CD4-positive, alpha-beta T cell (primary cell): ENCODE measurements around the gene ZNF302. TPM values are rescaled to one million over a fixed set of nuclear protein-coding genes. Genes with fewer than 3 reads are reported as not detected.
"Not testable (repeated sequence)": the region's sequence is repeated elsewhere in the genome, so short reads cannot be mapped to it uniquely, and the experiment has no call there.

Source experiments
- ATAC-seq: fragments of 200-7000 bp; cut with Tn5 transposase; one replicate; pipeline ENCODE4 v1.10.0; 2022; ENCODE audit warnings: mild to moderate bottlenecking; ENCODE audit not compliant: poor library complexity
- CTCF ChIA-PET: fragments of 350-600 bp; sonication (Branson Sonifier 250); formaldehyde crosslinking; loops from one replicate; lab custom pipeline; 2021; ENCODE audit warnings: antibody characterized with exemption, inconsistent platforms; lab: Charles Lee
- POLR2A ChIA-PET: fragments of 350-600 bp; sonication (Branson Sonifier 250); formaldehyde crosslinking; loops from one replicate; lab custom pipeline; 2021; ENCODE audit warnings: antibody characterized with exemption, inconsistent platforms; lab: Charles Lee
- DNase-seq, 14 experiments: peaks; one replicate each; pipeline ENCODE4 v3.0.0-alpha.2; 2013 to 2020; ENCODE audit warnings: mixed read lengths in 2 of 14
- H3K27ac ChIP-seq, 2 donors: one replicate each; pipeline versions ENCODE4 v1.5.1 to v1.7.0; 2013; ENCODE audit warnings: low read length in 2 of 2, low read depth in 1 of 2, mild to moderate bottlenecking in 1 of 2
- H3K27me3 ChIP-seq, 2 experiments: 1 replicate in 1 of 2; 2 replicates in 1 of 2; pipeline versions ENCODE4 v1.6.1 to v1.7.0; 2013; ENCODE audit warnings: low read length in 2 of 2, control low read depth in 1 of 2, mild to moderate bottlenecking in 1 of 2, moderate library complexity in 1 of 2; ENCODE audit not compliant: insufficient read depth in 2 of 2, control insufficient read depth in 1 of 2
- H3K36me3 ChIP-seq: one replicate; pipeline ENCODE4 v1.6.1; 2013; ENCODE audit warnings: low read length, control low read depth; ENCODE audit not compliant: insufficient read depth
- H3K4me1 ChIP-seq: one replicate; pipeline ENCODE4 v1.6.1; 2013; ENCODE audit warnings: low read length, control low read depth; ENCODE audit not compliant: insufficient read depth
- H3K4me3 ChIP-seq: one replicate; pipeline ENCODE4 v1.5.1; 2013; ENCODE audit warnings: mild to moderate bottlenecking, low read length, moderate library complexity
- H3K9me3 ChIP-seq, 2 experiments: 1 replicate in 1 of 2; 2 replicates in 1 of 2; pipeline versions ENCODE4 v1.6.1 to v1.7.0; 2013; ENCODE audit warnings: low read length in 2 of 2, mild to moderate bottlenecking in 2 of 2, control low read depth in 1 of 2, moderate library complexity in 1 of 2; ENCODE audit not compliant: control insufficient read depth in 1 of 2, insufficient read depth in 1 of 2
- H3K27ac Mint-ChIP-seq: one replicate; pipeline ENCODE4 v1.8.0; 2020; ENCODE audit warnings: mixed read lengths
- H3K27me3 Mint-ChIP-seq: one replicate; pipeline ENCODE4 v1.8.0; 2021; ENCODE audit warnings: mixed read lengths
- H3K36me3 Mint-ChIP-seq: one replicate; pipeline ENCODE4 v1.8.0; 2021; ENCODE audit warnings: low read depth, mixed read lengths
- H3K4me1 Mint-ChIP-seq: one replicate; pipeline ENCODE4 v1.8.0; 2021; ENCODE audit warnings: low read depth, mixed read lengths
- H3K4me3 Mint-ChIP-seq: one replicate; pipeline ENCODE4 v1.8.0; 2020; ENCODE audit warnings: mild to moderate bottlenecking, mixed read lengths
- H3K9me3 Mint-ChIP-seq: one replicate; pipeline ENCODE4 v1.8.0; 2020; ENCODE audit warnings: mixed read lengths
- CTCF ChIP-seq: fragments of 200-600 bp; IDR thresholded peaks from one replicate; pipeline ENCODE4 v1.8.0; 2022; ENCODE audit warnings: antibody characterized with exemption, mild to moderate bottlenecking
- intact Hi-C, 2 experiments: fragments of 100-400 bp; cut with DNase I in 1 of 2; cut with micrococcal nuclease in 1 of 2; formaldehyde crosslinking; loops; one replicate each; pipeline versions ENCODE4 v1.15.1 to v1.9.0; 2023 to 2025; cut with DNase I, micrococcal nuclease
- total RNA-seq, 174 experiments: library from RNA in 2 of 174; stranded (reverse) in 2 of 174; gene quantifications; one replicate each; pipeline ENCODE4 v1.2.3 and lab custom pipeline; 2021 to 2026

Gene ZNF302
- total RNA-seq, 2 experiments from 2014 or later = 12.2 to 12.9 TPM

GRCh38 chr19:34666200-34666957 is 11.1 kb upstream of the ZNF302 start:
- peaks cover 31% of the 10 kb centered on the region for H3K4me1 Mint-ChIP-seq
- no peak overlapping the region for H3K4me3 Mint-ChIP-seq
- H3K27ac ChIP-seq = no peak overlapping the region
- peaks cover 2% of the 10 kb centered on the region for H3K9me3 Mint-ChIP-seq
- no peaks in the 10 kb centered on the region for H3K36me3 ChIP-seq
- H3K27ac Mint-ChIP-seq = no peak overlapping the region
- TF ChIP-seq CTCF = no peak
- H3K4me1 ChIP-seq = peaks cover 23% of the 10 kb centered on the region
- no peak overlapping the region for H3K4me3 ChIP-seq
- no peak for ATAC-seq
- no peak for DNase-seq
- peaks cover 0 to 14% of the 10 kb centered on the region in 2 experiments for H3K9me3 ChIP-seq
- CTCF ChIA-PET = no interaction called here
- H3K27me3 Mint-ChIP-seq = no peaks in the 10 kb centered on the region
- H3K27me3 ChIP-seq = no peaks in the 10 kb centered on the region
- POLR2A ChIA-PET = interaction anchor here (1.0 kb wide), 1 partner anchor 11 kb away, joined by 4 read pairs; the partner anchor contains the start of genes SCGB2B2 and ZNF302
- H3K36me3 Mint-ChIP-seq = no peaks in the 10 kb centered on the region
- intact Hi-C loops = no loop called here

- H3K9me3 ChIP-seq = peaks cover 0 to 14% of the 10 kb centered on the region in 2 experiments
- H3K4me3 ChIP-seq = no peak overlapping the region
- peaks cover 23% of the 10 kb centered on the region for H3K4me1 ChIP-seq
- H3K4me1 Mint-ChIP-seq = peaks cover 31% of the 10 kb centered on the region
- no peak overlapping the region for H3K27ac Mint-ChIP-seq
- intact Hi-C loops = no loop called here
- H3K9me3 Mint-ChIP-seq = peaks cover 2% of the 10 kb centered on the region
- H3K27me3 ChIP-seq = no peaks in the 10 kb centered on the region
- CTCF ChIA-PET = no interaction called here
- DNase-seq (no peak), ATAC-seq (no peak)
- peak overlapping the region; percentile 25 for H3K4me3 Mint-ChIP-seq
- no peak for TF ChIP-seq CTCF
- POLR2A ChIA-PET = interaction anchor here (1.0 kb wide), 1 partner anchor 11 kb away, joined by 4 read pairs; the partner anchor contains the start of genes SCGB2B2 and ZNF302
- H3K27ac ChIP-seq = no peak overlapping the region
- H3K36me3 Mint-ChIP-seq = no peaks in the 10 kb centered on the region
- H3K36me3 ChIP-seq = no peaks in the 10 kb centered on the region
- H3K27me3 Mint-ChIP-seq = no peaks in the 10 kb centered on the region
Measured at GRCh38 chr19:34666958-34667265, 10.6 kb upstream of the ZNF302 start.

GRCh38 chr19:34667349-34668076 is 10.0 kb upstream of the ZNF302 start:
- ATAC-seq (no peak), DNase-seq (peak in 2 of 14 experiments; percentile 29 to 40)
- no peak overlapping the region for H3K27ac Mint-ChIP-seq
- H3K9me3 Mint-ChIP-seq = peaks cover 2% of the 10 kb centered on the region
- no peaks in the 10 kb centered on the region for H3K27me3 Mint-ChIP-seq
- H3K4me1 ChIP-seq = peaks cover 22% of the 10 kb centered on the region
- peaks cover 31% of the 10 kb centered on the region for H3K4me1 Mint-ChIP-seq
- no peaks in the 10 kb centered on the region for H3K36me3 ChIP-seq
- peaks cover 0 to 14% of the 10 kb centered on the region in 2 experiments for H3K9me3 ChIP-seq
- no peaks in the 10 kb centered on the region for H3K36me3 Mint-ChIP-seq
- intact Hi-C loops = no loop called here
- POLR2A ChIA-PET = interaction anchor here (1.0 kb wide), 1 partner anchor 10 kb away, joined by 4 read pairs; the partner anchor contains the start of genes SCGB2B2 and ZNF302
- H3K27me3 ChIP-seq = no peaks in the 10 kb centered on the region
- CTCF ChIA-PET = no interaction called here
- TF ChIP-seq CTCF = no peak
- H3K27ac ChIP-seq = no peak overlapping the region
- H3K4me3 Mint-ChIP-seq = peak overlapping the region; percentile 36
- H3K4me3 ChIP-seq = peak overlapping the region; percentile 34

- not testable (repeated sequence) for ATAC-seq
- POLR2A ChIA-PET = interaction anchor here (1.3 kb wide), 1 partner anchor 9 kb away, joined by 4 read pairs; the partner anchor contains the start of genes SCGB2B2 and ZNF302
Measured at GRCh38 chr19:34668077-34668689, 9.3 kb upstream of the ZNF302 start.

More at GRCh38 chr19:34668077-34668689, 9.3 kb upstream of the ZNF302 start:
- H3K9me3 Mint-ChIP-seq, H3K27ac ChIP-seq, H3K36me3 Mint-ChIP-seq, H3K27me3 Mint-ChIP-seq, H3K36me3 ChIP-seq, H3K4me3 Mint-ChIP-seq, intact Hi-C loops, CTCF ChIA-PET, DNase-seq, H3K4me3 ChIP-seq, H3K27ac Mint-ChIP-seq, H3K27me3 ChIP-seq: not testable (repeated sequence)
- H3K4me1 Mint-ChIP-seq = peaks cover 25% of the 10 kb centered on the region
- Histone ChIP-seq H3K9me3 (peaks cover 0 to 14% of the 10 kb centered on the region in 2 experiments), H3K4me1 (peaks cover 16% of the 10 kb centered on the region)
